GM18502 (cell line): ENCODE measurements around the gene PLA2G4D.

Experiments
- ATAC-seq: cut with Tn5 transposase; IDR thresholded peaks from one replicate; pipeline ENCODE4 v1.9.1; 2021; ENCODE audit warnings: mild to moderate bottlenecking; ENCODE audit not compliant: unreplicated experiment, poor library complexity

The PLA2G4D gene

DNA sequence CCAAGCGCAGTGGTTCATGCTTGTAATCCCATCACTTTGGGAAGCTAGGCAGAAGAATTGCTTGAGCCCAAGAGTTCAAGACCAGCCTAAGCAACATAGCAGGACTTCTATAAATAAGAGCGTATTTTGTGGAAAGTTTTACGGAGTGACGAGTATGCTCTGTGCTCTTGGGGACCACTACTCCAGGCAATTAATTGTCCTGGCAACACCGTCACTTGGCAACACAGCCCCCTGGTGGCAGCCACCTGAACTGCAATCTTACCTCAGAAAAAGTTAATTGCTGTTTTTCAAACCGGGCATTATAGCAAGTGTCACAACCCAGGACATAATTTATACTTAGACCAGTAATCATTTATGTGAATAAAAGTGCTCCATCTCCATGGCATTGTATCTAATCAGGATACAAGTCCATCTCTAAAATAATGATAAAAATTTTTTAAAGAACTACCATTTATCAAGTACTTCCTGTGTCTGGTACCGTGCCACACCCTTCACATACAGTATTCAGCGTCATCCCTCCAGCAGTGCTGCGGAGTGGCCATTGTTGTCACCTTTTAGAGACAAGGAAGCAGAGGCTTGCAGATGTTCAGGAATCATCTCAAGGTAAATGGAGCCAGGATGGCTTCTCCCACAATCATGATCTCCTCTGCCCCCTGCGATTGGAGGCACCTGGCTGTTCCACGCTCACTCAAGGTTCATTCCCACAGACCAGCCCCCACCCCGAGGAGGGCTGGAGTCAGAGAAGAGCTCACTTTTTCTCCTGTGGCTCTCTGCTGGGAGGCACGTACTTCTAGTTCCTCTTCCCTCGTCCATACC, 34.5 kb downstream of the PLA2G4D start:
- no peak for ATAC-seq

DNA sequence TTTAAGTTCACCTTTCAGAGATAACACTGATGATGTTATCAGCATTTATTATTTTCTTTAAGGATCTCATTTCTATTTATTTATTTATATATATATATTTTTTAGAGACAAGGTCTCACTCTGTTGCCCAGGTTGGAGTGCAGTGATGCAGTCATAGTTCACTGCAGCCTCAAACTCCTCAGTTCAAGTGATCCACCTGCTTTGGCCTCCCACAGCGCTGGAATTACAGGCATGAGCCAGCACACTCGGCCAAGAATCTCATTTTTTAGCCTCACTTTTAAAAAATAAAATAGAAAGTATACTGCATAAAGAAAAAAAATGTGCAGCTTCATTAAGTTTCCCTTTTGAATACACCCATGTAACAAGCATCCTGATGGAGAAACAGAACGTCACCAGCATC, 35.6 kb downstream of the PLA2G4D start:
- no peak for ATAC-seq

DNA sequence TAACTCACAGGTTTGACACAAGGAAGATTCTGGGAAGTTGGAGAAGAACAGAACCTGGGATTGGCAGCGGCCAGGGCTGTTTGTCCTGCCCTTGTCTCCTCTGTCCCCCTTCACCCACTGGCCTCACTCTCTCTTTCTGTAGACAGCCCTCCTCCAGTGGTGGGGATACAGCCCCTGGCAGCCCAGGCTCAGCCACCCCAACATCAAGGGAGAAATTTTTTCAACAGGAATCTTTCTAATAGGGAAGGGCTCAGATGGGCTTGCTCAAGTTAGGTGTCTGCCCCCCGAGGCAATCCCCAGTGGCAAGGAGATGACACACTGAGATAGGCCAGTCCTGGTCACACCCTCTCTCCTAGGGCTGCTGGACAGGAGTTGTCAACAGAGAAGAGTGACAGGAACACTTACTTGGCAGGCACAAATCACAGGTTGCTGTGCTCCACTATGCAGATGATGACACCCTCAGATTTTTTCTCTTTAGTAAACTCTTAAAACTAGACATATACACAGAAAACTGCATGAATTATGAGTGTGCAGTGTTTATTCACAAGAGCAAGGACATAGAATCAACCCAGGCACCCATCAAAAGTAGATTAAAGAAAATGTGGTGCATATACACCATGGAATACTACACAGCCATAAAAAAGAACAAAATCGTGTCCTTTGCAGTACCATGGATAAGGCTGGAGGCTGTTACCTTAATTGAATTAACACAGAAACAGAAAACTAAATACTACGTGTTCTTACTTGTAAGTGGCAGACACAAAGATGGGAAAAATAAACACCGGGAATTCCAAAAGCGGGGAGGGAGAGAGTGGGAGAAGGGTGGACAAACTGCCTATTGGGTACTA, 36.3 kb downstream of the PLA2G4D start:
- no peak for ATAC-seq

DNA sequence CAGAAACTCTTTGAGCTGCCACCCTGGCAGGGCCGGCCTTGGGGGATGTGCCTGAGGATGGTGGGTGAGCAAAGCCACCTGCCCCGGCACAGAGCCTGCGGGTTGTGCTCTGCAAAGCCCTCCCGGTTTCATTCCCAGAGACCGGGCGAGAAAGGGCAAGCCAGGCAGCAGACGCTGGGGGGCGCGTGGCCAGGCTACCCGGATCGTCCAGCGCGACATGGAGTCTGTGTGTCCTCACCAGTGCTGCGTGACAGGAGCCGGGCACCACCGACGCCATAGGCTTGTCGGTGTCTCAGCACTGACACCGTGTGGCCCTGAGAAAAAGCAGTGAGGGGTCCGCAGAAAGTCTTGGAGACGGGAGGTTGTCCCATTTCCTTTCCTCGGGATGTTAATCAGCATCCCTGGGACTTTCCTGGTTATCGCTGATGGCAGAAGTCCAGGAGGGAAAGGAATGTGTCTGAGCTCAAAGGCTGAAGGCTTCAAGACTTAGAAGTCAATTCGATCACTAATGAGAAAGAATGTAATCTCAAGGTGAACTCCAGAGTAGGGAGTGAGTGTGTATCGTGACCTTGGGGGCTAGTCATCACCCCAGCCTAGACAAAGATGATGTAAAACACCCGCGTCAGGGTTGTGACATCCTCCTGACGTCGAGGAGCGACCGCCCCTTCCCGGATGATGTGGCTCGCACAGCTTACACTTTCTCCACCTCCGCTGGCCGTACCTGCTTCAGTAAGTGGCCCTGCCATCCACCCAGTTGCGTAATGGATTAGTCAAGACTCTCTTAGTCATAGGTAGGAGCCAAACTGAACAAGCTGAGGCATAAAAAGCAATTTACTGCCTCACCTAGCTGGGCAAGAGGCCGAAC, 37.2 kb downstream of the PLA2G4D start:
- no peak for ATAC-seq

DNA sequence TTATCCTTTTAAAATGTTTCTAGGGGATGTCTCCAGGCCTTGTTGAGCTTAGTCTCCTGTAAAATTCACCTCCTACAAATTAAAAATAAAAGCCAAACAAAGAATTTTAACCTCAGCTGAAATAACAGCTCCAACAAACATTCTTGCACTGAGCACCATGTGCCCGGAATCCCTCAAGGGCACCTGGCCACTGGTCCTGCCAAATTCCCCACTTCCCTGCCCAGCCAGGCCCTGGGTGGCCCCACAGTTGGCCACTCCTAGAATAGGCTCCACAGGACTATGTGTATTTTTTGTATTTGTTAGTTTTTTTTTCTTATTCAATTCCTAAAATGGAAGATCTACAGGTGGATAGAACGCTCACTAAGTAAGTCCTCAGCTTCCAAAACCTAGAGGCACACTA, 40.4 kb downstream of the PLA2G4D start:
- ATAC-seq = no peak

DNA sequence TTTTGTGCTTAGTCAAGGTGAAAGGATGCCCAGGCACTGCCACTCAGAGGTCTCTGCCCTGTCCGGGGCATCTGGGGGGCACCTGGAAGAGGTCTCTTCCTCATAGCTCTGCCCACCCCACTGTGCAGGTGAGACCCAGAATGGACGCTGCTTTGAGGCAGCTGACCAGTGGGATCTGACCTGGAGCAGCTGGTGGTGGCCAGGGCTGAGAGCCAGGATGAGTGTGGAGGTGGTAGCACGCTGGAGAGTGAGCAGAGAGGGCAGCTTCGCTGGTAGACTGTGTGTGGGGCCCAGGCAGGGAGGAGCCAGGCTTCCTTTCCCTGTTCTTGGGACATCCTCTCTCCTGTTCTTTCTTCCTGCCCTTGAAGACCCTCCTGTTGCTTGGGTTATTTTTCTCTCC, 41.4 kb downstream of the PLA2G4D start:
- ATAC-seq = no peak

DNA sequence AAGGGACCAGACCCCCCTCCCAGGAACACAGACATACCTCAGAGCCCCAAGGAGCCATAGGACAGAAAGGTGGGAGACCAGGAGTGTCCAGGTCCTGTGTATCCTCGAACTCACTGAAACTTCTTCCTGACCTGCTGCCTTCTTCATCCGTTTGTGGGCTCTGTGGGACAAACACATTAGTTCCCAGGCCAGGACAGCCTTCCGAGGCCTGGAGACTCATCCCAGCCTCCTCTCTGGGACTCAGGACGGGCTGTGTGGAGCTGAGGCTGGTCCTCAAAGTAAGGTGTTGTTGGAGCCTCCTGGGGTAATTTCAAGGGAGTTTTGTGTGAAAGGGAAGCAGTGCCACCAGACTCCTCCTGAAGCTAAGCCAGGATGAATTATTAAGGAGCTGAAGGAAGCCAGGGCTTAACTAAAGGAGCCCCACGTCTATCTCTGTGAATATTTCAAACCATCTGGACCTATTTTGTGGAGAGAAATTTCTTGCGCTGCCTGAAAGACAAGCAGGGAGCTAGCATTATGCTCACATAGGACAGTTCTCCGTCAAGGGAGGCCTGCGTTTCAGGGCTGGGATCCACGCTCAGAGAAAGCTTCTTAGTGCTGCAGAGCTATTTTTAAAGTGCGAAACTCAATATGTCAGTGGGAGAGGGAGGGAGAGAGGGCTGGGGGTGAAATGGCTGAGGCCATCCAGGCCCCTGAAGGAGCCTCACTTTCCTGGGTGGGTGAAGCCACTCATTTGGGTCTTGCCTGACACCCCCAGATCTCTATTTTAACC, 43.7 kb downstream of the PLA2G4D start:
- ATAC-seq = no peak

DNA sequence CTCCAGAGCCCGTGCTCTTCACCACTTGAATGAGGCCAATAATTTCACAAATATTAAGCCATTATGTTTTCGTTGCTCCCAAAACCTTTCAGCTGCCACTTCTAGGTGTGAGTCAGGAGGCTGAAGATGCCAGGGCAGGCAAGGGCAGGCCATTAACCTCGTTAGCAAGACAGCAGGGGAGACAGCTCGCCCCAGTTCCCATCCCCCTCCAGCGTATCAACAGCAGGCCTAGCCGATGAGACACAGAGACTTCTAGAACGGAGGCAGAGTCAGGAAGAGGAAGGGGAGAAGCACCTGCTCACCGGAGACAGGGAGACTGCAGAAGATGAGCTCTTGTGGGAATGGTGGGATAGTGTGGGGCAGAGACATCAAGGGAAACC, 45.6 kb downstream of the PLA2G4D start:
- no peak for ATAC-seq

DNA sequence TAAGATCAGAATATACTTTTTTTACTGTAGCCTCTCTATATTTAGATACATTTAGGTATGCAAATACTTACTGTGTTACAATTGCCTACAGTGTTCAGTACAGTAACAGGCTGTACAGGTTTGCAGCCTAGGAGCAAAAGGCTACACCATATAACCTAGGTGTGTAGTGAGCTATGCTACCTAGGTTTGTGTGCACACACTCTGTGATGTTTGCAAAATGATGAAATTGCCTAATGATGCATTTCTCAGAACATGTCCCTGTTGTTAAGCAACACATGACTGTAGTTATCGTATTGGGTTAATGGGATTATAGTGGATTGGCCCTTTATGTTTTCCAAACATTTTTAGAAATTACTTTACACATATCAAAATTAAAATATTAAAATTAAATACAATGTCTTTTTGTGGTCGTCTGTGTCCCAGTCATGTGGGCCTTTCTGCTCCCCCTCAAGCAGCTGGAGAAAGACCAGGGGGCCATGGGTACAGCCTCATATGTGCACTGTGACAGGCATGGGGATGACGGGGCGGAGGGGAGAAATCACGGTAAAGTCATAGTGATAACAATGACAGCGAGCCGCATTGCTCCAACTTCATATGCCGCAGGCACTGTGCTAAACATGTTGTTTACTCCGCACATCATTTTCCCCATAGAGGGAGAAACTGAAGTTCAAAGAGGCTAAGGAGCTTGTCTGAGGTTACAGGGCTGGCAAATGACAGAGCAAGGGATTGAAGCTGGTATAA, 46.1 kb downstream of the PLA2G4D start:
- ATAC-seq = no peak

DNA sequence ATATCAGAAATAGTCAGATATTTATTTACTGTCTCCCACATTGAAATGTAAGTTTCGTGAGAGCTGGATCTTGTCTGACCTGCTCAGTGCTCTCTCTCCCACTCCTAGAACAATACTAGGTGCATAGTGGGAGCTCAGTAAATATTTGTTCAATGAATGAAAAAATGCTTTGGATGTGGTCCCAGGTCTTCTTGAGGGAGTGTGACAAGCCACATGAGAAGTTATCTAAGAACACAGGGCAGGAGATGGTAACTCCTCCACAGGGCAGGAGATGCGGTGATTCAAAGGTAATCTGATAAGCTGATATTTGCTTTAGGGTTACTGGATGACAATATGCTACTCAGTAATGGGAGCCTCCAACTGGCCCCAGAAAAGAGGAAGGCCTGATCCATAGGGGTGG, 47.8 kb downstream of the PLA2G4D start:
- no peak for ATAC-seq

DNA sequence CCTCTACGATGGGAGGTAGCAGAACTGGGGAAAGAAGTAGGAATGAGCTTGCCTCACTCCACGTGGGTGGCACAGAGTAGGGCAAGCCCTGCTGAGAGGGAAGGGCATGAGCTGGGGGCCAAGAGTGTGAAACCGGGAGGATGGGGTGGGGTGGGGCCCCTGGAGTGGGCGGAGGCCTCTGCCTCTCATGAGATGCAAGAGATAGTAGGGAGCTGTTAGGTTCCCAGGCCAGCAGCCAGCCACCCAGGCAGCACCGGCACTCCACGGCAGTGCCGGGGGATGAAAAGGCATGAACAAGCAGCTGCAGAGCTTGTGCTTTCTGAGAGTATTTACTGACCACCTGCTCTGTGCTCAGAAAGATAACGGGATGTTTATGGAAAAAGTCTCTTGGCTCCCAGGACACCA, 49.1 kb downstream of the PLA2G4D start:
- no peak for ATAC-seq

DNA sequence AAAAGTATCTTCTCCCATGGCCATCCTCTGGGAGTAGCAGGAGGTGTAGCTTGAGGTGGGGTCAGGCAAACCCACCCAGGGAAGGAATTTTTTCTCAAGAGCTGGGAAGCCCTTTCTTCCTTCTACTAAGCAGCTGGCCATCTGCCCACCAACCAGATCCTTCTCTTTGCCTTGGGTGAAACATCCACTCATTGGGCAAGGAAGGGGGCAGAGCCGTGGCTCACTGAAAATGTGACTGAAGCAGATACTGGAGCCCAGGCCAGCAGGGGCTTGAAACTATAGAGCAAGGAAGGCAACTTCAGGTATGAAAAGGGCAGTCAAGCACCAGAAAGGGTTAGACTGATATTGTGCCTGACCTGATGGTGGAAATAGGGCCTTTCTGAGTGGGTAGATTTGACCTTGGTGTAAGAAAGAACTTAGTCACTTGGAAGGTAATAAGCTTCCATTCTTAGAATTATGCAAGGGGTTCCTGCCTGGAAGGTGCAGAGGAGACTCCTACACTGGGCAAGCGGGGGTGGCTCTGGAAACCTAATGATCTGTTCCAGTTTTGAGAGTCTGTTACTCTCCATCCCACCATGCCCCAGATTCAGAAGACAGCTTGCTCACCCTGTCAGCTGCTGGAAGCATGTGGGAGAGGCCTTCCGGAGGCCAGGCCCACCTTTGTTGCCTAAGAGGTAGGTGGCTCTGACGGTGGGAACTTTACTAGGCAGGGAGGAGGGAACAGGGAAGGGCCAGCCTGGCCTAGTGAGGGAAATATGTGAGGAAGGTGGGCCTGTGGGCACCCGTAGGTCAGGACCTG, 51.6 kb downstream of the PLA2G4D start:
- no peak for ATAC-seq

DNA sequence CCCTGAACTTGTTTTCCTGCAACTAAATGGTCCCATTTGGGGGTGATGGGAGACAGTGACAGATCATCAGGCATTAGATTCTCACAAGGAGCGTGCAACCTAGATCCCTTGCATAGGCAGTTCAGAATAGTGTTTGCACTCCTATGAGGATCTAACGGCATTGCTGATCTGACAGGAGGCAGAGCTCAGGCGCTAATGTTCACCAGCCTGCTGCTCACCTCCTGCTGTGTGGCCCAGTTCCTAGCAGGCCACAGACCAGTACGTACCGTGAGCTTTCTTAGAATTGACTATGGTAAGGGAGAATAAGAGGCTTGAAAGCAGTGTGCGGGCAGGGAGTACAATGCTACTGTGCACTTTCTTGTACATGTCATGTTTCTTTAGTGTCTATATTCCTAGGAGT, 56.0 kb downstream of the PLA2G4D start:
- ATAC-seq = no peak

DNA sequence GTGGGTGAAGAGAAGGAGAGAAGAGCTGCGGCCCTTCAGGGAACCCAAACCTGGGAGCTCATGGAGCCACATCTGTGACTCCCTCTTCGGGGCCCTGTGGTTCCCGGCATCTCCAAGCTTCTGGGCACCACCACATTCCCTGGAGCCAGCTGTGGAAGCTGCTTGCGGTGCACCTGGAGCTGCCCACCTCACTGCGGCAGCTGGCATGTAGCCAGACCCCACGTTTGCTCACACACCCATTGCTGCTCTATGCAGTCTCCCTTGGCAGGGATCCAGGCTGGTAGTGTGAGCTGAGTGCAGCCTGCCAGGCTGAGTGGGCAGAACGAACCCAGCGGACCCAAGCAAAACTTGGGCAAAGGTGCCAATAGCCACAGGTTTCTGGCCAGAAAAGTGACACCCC, 56.7 kb downstream of the PLA2G4D start:
- no peak for ATAC-seq

DNA sequence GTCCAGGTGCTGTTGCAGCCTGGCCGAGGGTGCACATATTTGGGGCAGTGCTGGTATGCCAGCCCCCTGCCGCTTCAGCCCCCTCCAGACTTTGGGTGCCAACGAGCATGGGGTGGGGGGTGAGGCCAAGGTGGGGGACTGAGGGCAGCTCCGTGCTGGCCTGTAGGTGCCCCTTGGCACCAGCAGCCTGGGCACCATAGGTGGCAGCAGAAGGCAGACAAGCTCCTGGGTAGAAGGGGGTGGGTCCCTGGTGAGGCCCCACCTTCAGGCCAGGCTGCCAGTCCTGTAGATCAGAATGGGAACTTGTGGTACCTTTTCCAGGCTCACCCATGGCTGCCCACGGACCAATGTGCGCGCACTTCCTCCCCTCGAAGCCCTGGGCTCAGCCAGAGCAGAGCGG, 57.4 kb downstream of the PLA2G4D start:
- no peak for ATAC-seq

DNA sequence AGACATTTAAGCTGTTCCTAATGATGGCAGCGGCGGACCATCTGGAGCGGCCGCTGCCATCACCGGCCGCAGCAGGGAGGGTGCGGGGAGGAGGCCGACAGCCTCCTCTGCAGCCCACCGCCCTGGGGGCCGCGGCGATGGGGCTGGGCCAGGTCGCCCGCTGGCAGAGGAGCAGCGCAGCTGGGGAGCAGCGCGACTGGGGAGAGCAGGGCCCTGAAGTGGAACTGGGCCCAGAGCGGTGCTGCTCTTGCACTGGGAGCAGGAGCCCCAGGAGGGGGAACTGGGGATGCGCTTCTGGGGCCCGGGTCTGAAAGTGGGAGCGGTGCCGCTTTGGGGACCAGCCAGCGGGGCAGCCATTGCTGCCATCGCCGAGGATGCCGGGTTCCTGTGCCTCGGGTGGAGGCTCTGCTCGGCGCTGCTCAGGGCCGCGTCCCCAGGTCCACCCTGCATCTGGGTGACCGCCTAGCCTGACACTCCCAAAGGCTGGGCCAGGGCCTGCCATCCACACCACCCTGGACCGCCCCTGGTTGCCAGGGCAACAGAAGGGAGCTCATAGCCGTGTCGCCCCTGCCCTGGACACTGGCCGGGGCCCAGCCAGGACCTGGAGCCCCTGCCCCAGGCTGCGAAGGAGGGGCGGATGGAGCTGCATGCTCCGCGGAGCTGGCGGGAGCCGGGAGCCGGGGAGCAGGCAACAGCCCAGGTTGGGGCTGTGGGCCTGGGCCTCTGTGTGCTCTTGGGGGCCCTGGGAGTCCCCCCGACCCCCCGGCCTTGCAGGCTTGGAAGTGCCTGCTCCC, 58.1 kb downstream of the PLA2G4D start:
- no peak for ATAC-seq

DNA sequence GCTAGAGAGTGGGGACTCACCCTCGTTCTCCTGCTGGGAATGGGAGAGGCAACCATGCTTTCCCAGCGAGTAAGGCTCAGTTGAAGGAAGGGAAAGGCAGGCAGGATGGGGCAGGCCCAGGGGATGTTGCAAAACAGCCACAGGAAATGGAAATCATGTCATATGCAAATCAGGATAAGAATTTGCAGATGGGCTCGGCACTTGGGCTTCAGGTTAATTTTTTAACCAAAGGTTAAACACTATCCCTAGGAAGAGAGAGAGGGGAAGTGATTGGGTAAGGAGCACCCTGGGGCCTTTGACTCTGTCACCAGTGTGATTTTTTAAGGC, 59.0 kb downstream of the PLA2G4D start:
- ATAC-seq = no peak
